ENCODE results near the gene FFAR2.
"Not testable (repeated sequence)": the region's sequence is repeated elsewhere in the genome, so short reads cannot be mapped to it uniquely, and the experiment has no call there.

FFAR2 gene

DNA sequence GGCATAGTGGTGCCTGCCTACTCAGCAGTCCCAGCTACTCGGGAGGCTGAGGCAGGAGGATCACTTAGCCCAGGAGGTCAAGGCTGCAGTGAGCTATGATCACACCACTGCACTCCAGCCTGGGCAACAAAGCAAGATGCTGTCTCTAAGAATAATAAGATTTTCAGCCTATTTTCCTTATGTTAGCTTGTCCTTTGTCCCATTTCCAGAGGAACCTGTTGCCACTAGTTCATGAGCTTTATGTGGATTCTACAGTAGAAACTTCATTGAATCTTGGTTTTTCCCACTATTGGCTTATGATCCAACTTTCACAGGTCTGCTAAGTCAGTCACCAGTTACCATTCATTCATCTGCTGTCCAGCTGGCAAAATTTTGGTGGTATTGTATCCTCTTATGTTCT is 18.2 kb downstream of the FFAR2 start:
- DNase-seq (ENCODE audit: low spot score), result no peak
- TF ChIP-seq CTCF (IDR thresholded peaks at IDR 0.05; ENCODE audit: extremely low read depth, missing control alignments), result no peak

GRCh38 chr19:35468637-35469036 is 20.6 kb downstream of the FFAR2 start:
- DNase-seq (ENCODE audit: low spot score), result peak; percentile 74
- TF ChIP-seq CTCF (IDR thresholded peaks at IDR 0.05; ENCODE audit: extremely low read depth, missing control alignments), result peak; percentile 77

DNA sequence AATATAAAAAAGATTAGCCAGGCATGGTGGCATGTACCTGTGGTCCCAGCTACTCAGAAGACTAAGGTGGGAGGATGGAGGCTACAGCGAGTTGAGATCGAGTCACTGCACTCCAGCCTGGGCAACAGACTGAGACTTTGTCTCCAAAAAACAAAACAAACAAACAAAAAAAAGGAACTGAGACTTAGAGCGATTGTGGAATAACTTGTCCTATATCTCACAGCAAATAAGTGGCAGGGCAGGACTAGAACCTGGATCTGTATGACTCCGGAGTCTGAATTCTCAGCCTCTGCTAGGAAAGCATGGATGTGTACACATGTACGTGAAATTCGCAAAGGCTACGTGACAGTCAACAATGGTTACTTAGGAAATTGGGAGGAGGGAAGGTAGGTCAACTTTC is 22.1 kb downstream of the FFAR2 start:
- no peak for DNase-seq (ENCODE audit: low spot score)
- TF ChIP-seq CTCF (IDR thresholded peaks at IDR 0.05; ENCODE audit: extremely low read depth, missing control alignments), result no peak

GRCh38 chr19:35471075-35471474 is 23.0 kb downstream of the FFAR2 start:
- DNase-seq (ENCODE audit: low spot score), result not testable (repeated sequence)

GRCh38 chr19:35471946-35472345 is 23.9 kb downstream of the FFAR2 start:
- no peak for TF ChIP-seq CTCF (IDR thresholded peaks at IDR 0.05; ENCODE audit: extremely low read depth, missing control alignments)
- no peak for DNase-seq (ENCODE audit: low spot score)

DNA sequence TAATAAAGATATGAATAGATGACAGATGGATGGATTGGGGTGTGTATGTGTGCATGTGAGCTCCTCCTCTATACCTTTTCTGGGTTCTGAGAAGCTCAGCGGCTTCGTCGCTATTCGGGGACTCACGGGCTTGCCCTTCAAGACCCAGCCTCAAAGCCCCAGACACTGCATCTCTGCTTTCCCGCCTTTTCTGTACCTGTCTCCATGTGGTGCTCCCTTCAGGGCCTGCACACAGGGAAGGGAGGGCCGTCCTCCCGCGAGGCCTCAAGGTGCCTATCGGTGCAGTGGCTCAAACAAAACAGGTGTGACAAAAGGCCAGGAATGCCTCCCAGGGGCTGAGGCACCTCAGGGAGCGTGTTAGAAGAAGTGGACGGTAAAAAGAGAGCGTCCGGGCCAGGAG is 26.0 kb downstream of the FFAR2 start:
- no peak for DNase-seq (ENCODE audit: low spot score)
- no peak for TF ChIP-seq CTCF (IDR thresholded peaks at IDR 0.05; ENCODE audit: extremely low read depth, missing control alignments)

DNA sequence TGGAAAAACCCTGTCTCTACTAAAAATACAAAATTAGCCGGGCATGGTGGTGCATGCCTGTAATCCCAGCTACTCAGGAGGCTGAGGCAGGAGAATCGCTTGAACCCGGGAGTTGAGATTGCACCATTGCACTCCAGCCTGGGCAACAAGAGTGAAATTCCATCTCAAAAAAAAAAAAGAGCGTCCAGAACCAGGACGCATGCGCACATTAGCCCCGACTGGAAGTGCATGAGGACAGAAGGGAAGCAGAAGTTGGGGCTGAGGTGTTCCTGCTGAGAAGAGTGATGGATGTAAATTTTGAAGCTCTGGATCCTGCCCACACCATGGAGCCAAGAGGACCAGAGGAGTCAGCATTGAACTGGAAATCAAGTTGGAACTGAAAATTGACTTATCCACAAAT is 26.5 kb downstream of the FFAR2 start:
- DNase-seq (ENCODE audit: low spot score), result not testable (repeated sequence)

DNA sequence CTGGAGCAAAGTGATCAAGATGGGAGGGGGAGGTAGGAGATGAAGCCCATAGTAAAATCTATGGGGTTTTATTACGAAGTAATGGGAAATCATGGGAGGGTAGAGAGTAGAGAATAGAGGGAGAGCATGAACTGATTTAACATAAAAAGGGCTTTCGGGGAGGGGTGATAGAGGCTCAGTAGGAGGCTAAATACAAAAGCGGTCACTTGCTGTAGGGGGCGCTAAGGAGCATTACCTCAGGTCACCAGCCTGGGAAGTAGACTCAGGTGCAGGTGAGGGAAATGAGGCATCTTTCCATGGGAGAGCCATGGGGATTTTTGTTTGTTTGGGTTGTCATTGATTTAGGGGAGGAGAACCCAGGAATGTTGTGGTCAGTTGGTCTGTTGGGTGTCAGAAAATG is 28.1 kb downstream of the FFAR2 start:
- DNase-seq (ENCODE audit: low spot score), result no peak
- no peak for TF ChIP-seq CTCF (IDR thresholded peaks at IDR 0.05; ENCODE audit: extremely low read depth, missing control alignments)

Measured in GM20000 (cell line).